ENCODE results near the gene SMYD3. TPM values are rescaled to one million over a fixed set of nuclear protein-coding genes. Genes with fewer than 3 reads are reported as not detected.

Gene SMYD3
- total and polyA plus RNA-seq, 2 of the 4 experiments (the other 2 are of a cell fraction): 26.5 to 37.6 TPM

- H3K36me3 ChIP-seq (ENCODE audit: control insufficient read depth, insufficient read depth, low read length): no peaks in the 10 kb centered on the region
- peak overlapping the region; percentile 76 for H2AK5ac ChIP-seq (ENCODE audit: low read depth, low read length)
- no peak overlapping the region; the same call in 1 of the 2 replicates for H4K91ac ChIP-seq (ENCODE audit: insufficient read depth, low read depth, low read length)
- no peaks in the 10 kb centered on the region for H3K9me3 ChIP-seq (ENCODE audit: control insufficient read depth, insufficient read depth, low read length)
- H2BK120ac ChIP-seq (ENCODE audit: low read depth, low read length): no peak overlapping the region
- 0 out of 2 replicates have a peak, but pooled peaks cover 3% of the 10 kb centered on the region for H3K9me1 ChIP-seq (ENCODE audit: insufficient read depth, low read length)
- H2BK20ac ChIP-seq (ENCODE audit: low read depth, low read length): no peak overlapping the region
- H3K56ac ChIP-seq (ENCODE audit: extremely low read depth, insufficient read depth, low read length): no peak overlapping the region
- H3K4me1 ChIP-seq (ENCODE audit: control insufficient read depth, insufficient read depth, low read length): peaks cover 8% of the 10 kb centered on the region
- no peaks in the 10 kb centered on the region for H3K79me1 ChIP-seq (ENCODE audit: low read depth in 1 of 2, low read length in 2 of 2)
- no peak overlapping the region for H3K14ac ChIP-seq (replicated peaks; ENCODE audit: low read depth, low read length)
- H2AK9ac ChIP-seq (replicated peaks; ENCODE audit: low read depth, low read length, poor library complexity): no peak overlapping the region
- H3K23ac ChIP-seq (ENCODE audit: low read depth, low read length): no peak overlapping the region
- in situ Hi-C loops (cut with MboI; ENCODE audit: low sequenced_read_pairs): no loop called here
- H3K4me2 ChIP-seq (ENCODE audit: low read depth, low read length): no peak overlapping the region
- ChIA-PET POLR2A (ENCODE audit: unreplicated experiment) (no interaction called here), CTCF (no interaction called here)
- H3K18ac ChIP-seq (ENCODE audit: low read depth, low read length): peak overlapping the region; percentile 55; the same call in 1 of the 2 replicates
- no peaks in the 10 kb centered on the region; the same call in 1 of the 2 replicates for H3K27me3 ChIP-seq (ENCODE audit: control insufficient read depth, insufficient read depth, low read length)
- no peaks in the 10 kb centered on the region for H4K20me1 ChIP-seq (ENCODE audit: insufficient read depth, low read length)
- ATAC-seq (ENCODE audit: low read depth): no peak
- no peak overlapping the region for H2AFZ ChIP-seq (replicated peaks; ENCODE audit: low read length, poor library complexity)
- no peak overlapping the region for H3K4ac ChIP-seq (ENCODE audit: low read depth, low read length)
- no TSS peak for BruUV-seq (replicated peaks)
- dilution Hi-C loops (cut with HindIII; ENCODE audit: low sequenced_read_pairs, unreplicated experiment): no loop called here
- no peak for DNase-seq
- H3K9ac ChIP-seq (ENCODE audit: low read depth, low read length): no peak overlapping the region
- no peak overlapping the region for H4K8ac ChIP-seq (ENCODE audit: low read depth in 2 of 2, low read length in 2 of 2)
- 100% methylated on average over 1 of the region's 3 CpGs; no CpG with 5 or more reads in 1 of the 2 experiments for WGBS, 2 experiments (ENCODE audit: extremely low coverage in 2 of 2, insufficient read length in 1 of 2)
- no peak overlapping the region for H2BK5ac ChIP-seq (ENCODE audit: low read depth, low read length, poor library complexity, severe bottlenecking)
- intact Hi-C loops (cut with micrococcal nuclease): no loop called here
- no peak overlapping the region for H3K27ac ChIP-seq (ENCODE audit: insufficient read depth, low read length)
- no peak overlapping the region for H4K5ac ChIP-seq (ENCODE audit: low read depth, low read length)
- peak overlapping the region; percentile 22; the same call in 1 of the 3 replicates for H2BK15ac ChIP-seq (ENCODE audit: low read depth, low read length)
- no peak overlapping the region for H3K4me3 ChIP-seq (ENCODE audit: insufficient read depth, low read depth, low read length)
- no peak for TF ChIP-seq RCOR1 (IDR thresholded peaks at IDR 0.05; ENCODE audit: insufficient replicate concordance, low read length)
- TF ChIP-seq MAFK (IDR thresholded peaks at IDR 0.05; ENCODE audit: low read depth, low read length): no peak
- TF ChIP-seq USF2 (IDR thresholded peaks at IDR 0.05; ENCODE audit: low read depth, low read length): no peak
Measured at GRCh38 chr1:245716561-245716960, 790.5 kb downstream of the SMYD3 start.
